ENCODE data around the gene SCAI.

DNA sequence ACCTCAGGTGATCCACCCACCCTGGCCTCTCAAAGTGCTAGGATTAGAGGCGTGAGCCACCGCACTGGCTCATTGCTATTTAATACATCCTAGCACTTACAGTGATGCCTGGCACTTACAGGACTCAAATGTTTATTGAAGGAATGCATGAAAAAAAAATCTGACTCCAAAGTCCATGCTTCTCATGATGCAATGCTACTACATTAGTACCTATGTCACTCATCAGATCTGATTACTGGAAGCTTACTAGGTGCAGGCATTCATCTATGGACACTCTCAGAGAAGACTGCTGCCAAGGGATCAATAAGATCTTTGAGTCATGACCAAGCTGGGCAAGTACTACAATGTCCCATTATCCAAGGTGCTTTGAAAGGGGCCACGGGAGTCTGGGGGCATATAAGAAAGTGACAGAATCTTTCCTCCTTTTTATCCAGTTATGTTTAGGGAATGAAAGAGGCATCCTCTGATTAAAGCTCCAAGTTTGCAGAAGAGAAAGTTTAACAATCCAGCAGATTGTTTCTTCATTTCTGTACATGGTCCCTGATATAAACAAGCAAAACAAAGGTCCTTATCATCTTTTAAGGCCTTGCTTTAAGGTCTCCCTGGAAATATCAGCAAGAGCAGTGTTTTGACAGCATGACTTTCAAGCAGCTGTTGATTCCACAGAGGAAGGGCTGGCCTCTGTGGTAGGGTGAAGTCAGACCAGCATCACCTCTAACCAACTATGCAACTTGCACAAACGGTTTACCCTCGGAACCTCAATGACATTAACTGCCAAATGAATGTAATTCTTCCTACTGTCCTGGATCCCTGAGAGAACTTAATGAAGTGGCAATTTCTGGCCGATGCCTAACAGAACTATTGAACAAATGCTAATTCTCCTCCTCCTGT lies 245.5 kb downstream of the SCAI start:
- TF ChIP-seq, protein P1, sequence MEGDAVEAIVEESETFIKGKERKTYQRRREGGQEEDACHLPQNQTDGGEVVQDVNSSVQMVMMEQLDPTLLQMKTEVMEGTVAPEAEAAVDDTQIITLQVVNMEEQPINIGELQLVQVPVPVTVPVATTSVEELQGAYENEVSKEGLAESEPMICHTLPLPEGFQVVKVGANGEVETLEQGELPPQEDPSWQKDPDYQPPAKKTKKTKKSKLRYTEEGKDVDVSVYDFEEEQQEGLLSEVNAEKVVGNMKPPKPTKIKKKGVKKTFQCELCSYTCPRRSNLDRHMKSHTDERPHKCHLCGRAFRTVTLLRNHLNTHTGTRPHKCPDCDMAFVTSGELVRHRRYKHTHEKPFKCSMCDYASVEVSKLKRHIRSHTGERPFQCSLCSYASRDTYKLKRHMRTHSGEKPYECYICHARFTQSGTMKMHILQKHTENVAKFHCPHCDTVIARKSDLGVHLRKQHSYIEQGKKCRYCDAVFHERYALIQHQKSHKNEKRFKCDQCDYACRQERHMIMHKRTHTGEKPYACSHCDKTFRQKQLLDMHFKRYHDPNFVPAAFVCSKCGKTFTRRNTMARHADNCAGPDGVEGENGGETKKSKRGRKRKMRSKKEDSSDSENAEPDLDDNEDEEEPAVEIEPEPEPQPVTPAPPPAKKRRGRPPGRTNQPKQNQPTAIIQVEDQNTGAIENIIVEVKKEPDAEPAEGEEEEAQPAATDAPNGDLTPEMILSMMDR (IDR thresholded peaks at IDR 0.05): no peak
- no peak for TF ChIP-seq ZFX (IDR thresholded peaks at IDR 0.05; ENCODE audit: borderline replicate concordance)

All from 22Rv1 (cell line).